Smooth muscle cell (in vitro differentiated cells): ENCODE results near the gene FREM3. TPM values are rescaled to one million over a fixed set of nuclear protein-coding genes. Genes with fewer than 3 reads are reported as not detected.
"Not testable (repeated sequence)": the region's sequence is repeated elsewhere in the genome, so short reads cannot be mapped to it uniquely, and the experiment has no call there.

Experiments used
- DNase-seq: peaks from one replicate; lab custom pipeline; 2025; ENCODE audit not compliant: unreplicated experiment; lab: John Stamatoyannopoulos, UW
- H2AFZ ChIP-seq: fragments of 200-600 bp; sonication (generic); 2 replicates; pipeline ENCODE4 v1.6.0; 2016; ENCODE audit warnings: antibody characterized with exemption, low read depth, mild to moderate bottlenecking
- H3F3A ChIP-seq: fragments of 200-600 bp; sonication (generic); 2 replicates; pipeline ENCODE4 v1.6.0; 2017; ENCODE audit warnings: antibody characterized with exemption, low read depth
- H3K27ac ChIP-seq: fragments of 200-600 bp; sonication (generic); 2 replicates; pipeline ENCODE4 v1.5.1; 2016; ENCODE audit warnings: low read depth, mild to moderate bottlenecking
- H3K27me3 ChIP-seq: fragments of 200-600 bp; sonication (generic); 2 replicates; pipeline ENCODE4 v1.6.1; 2016; ENCODE audit warnings: low read depth, mild to moderate bottlenecking
- H3K36me3 ChIP-seq: fragments of 200-600 bp; sonication (generic); 2 replicates; pipeline ENCODE4 v1.5.1; 2016; ENCODE audit warnings: low read depth
- H3K4me1 ChIP-seq: fragments of 200-600 bp; sonication (generic); 2 replicates; pipeline ENCODE4 v1.5.1; 2016; ENCODE audit warnings: low read depth
- H3K4me2 ChIP-seq: fragments of 200-600 bp; sonication (generic); 2 replicates; pipeline ENCODE4 v1.6.0; 2016; ENCODE audit warnings: mild to moderate bottlenecking
- H3K4me3 ChIP-seq: fragments of 200-600 bp; sonication (generic); 2 replicates; pipeline ENCODE4 v1.5.1; 2016; ENCODE audit warnings: mild to moderate bottlenecking
- H3K79me2 ChIP-seq: fragments of 200-600 bp; sonication (generic); 2 replicates; pipeline ENCODE4 v1.6.0; 2016; ENCODE audit warnings: low read depth, mild to moderate bottlenecking
- H3K9ac ChIP-seq: fragments of 200-600 bp; sonication (generic); 2 replicates; pipeline ENCODE4 v1.6.0; 2016; ENCODE audit warnings: low read depth
- H3K9me3 ChIP-seq: fragments of 200-600 bp; sonication (generic); replicated peaks from 2 replicates; pipeline ENCODE4 v1.5.1; 2016; ENCODE audit warnings: low read depth
- H4K20me1 ChIP-seq: fragments of 200-600 bp; sonication (generic); 2 replicates; pipeline ENCODE4 v1.6.0; 2016; ENCODE audit warnings: low read depth
- CTCF ChIP-seq: fragments of 200-600 bp; sonication (generic); IDR thresholded peaks from 2 replicates; pipeline ENCODE4 v1.5.1; 2017; ENCODE audit warnings: borderline replicate concordance, mild to moderate bottlenecking, antibody characterized with exemption; ENCODE audit not compliant: insufficient read depth, poor library complexity, severe bottlenecking
- WGBS: methylation state at CpG from one replicate; pipeline ENCODE4 v1.1.7; 2016; ENCODE audit warnings: low lambda C conversion rate; 5-methylcytosine and 5-hydroxymethylcytosine counted together
- polyA plus RNA-seq: library from polyadenylated mRNA; unstranded; fragments of >200 nt; fragmentation: Nextera tagmentation; extraction: Ambion mirVana; gene quantifications from 2 replicates; pipeline ENCODE4 v1.2.1, GENCODE V29; 2016
- total RNA-seq: library from RNA; depleted of rRNA; stranded (reverse); fragments of >200 nt; gene quantifications from 2 replicates; pipeline ENCODE4 v1.2.3, GENCODE V29; 2014

Gene FREM3
- total and polyA plus RNA-seq, 2 experiments from 2014 or later: not detected

GRCh38 chr4:143679434-143679833, 21.0 kb downstream of the FREM3 start:
- H3K4me1 ChIP-seq: no peaks in the 10 kb centered on the region
- H2AFZ ChIP-seq: no peak overlapping the region
- WGBS: 82% methylated on average over 2 of the region's 2 CpGs

GRCh38 chr4:143673629-143674028, 26.8 kb downstream of the FREM3 start:
- not testable (repeated sequence) for H3K4me1 ChIP-seq, H3K27ac ChIP-seq, H3K36me3 ChIP-seq, H3K9me3 ChIP-seq, H3F3A ChIP-seq, H2AFZ ChIP-seq, H3K79me2 ChIP-seq, H3K27me3 ChIP-seq, H3K9ac ChIP-seq, H3K4me2 ChIP-seq, H3K4me3 ChIP-seq, DNase-seq, H4K20me1 ChIP-seq
- 94% methylated on average over 8 of the region's 9 CpGs for WGBS

More at GRCh38 chr4:143679434-143679833, 21.0 kb downstream of the FREM3 start:
- Histone ChIP-seq H3K27ac (no peak overlapping the region), H4K20me1 (no peaks in the 10 kb centered on the region), H3F3A (no peaks in the 10 kb centered on the region), H3K27me3 (no peaks in the 10 kb centered on the region), H3K36me3 (no peaks in the 10 kb centered on the region), H3K4me2 (no peak overlapping the region), H3K9ac (no peak overlapping the region), H3K79me2 (no peaks in the 10 kb centered on the region), H3K4me3 (no peak overlapping the region), H3K9me3 (no peaks in the 10 kb centered on the region)
- no peak for DNase-seq
- TF ChIP-seq CTCF: no peak

- H3K9ac ChIP-seq: no peak overlapping the region
- DNase-seq: no peak
- no peaks in the 10 kb centered on the region for H3K27me3 ChIP-seq
- no peak overlapping the region for H3K4me2 ChIP-seq
- H2AFZ ChIP-seq: no peak overlapping the region
- no peaks in the 10 kb centered on the region for H3K4me1 ChIP-seq
- no peak overlapping the region for H3K4me3 ChIP-seq
- no peaks in the 10 kb centered on the region for H3K36me3 ChIP-seq
- H3K9me3 ChIP-seq: no peaks in the 10 kb centered on the region
- no peaks in the 10 kb centered on the region for H3F3A ChIP-seq
- 94% methylated on average over 9 of the region's 9 CpGs for WGBS
- no peaks in the 10 kb centered on the region for H4K20me1 ChIP-seq
- no peak for TF ChIP-seq CTCF
- no peaks in the 10 kb centered on the region for H3K79me2 ChIP-seq
- H3K27ac ChIP-seq: no peak overlapping the region
Observed at GRCh38 chr4:143668930-143669552, 31.4 kb downstream of the FREM3 start.

GRCh38 chr4:143667461-143667860, 33.0 kb downstream of the FREM3 start:
- Histone ChIP-seq H3K27ac (no peak overlapping the region), H2AFZ (no peak overlapping the region), H3K9ac (no peak overlapping the region), H3K9me3 (no peaks in the 10 kb centered on the region), H3F3A (no peaks in the 10 kb centered on the region), H3K27me3 (no peaks in the 10 kb centered on the region), H3K4me1 (no peaks in the 10 kb centered on the region), H3K36me3 (no peaks in the 10 kb centered on the region), H3K79me2 (no peaks in the 10 kb centered on the region), H4K20me1 (no peaks in the 10 kb centered on the region), H3K4me2 (no peak overlapping the region), H3K4me3 (no peak overlapping the region)
- WGBS: 95% methylated on average over 4 of the region's 4 CpGs
- no peak for TF ChIP-seq CTCF
- no peak for DNase-seq
